ENCODE results near the gene AIRE.
A peak's percentile ranks its signal among the peaks of the same experiment; 100 is the strongest.
"Not testable (repeated sequence)": the region's sequence is repeated elsewhere in the genome, so short reads cannot be mapped to it uniquely, and the experiment has no call there.

Gene AIRE

GRCh38 chr21:44291936-44292811 lies 6.5 kb downstream of the AIRE start:
- no peak for DNase-seq

GRCh38 chr21:44292812-44293195 lies 7.1 kb downstream of the AIRE start:
- DNase-seq, result no peak

- DNase-seq, result no peak
Measured at GRCh38 chr21:44293551-44294231, 8.0 kb downstream of the AIRE start.

GRCh38 chr21:44294391-44295162 lies 8.9 kb downstream of the AIRE start:
- no peak for DNase-seq

- DNase-seq, result no peak
Measured at GRCh38 chr21:44295163-44295573, 9.5 kb downstream of the AIRE start.

GRCh38 chr21:44295646-44296045 lies 10.0 kb downstream of the AIRE start:
- DNase-seq, result no peak

- DNase-seq, result no peak
Measured at GRCh38 chr21:44296103-44296519, 10.4 kb downstream of the AIRE start.

GRCh38 chr21:44296916-44297315 lies 11.2 kb downstream of the AIRE start:
- no peak for DNase-seq

- peak; percentile 55 for DNase-seq
Measured at GRCh38 chr21:44297525-44298290, 12.0 kb downstream of the AIRE start.

GRCh38 chr21:44298301-44298700 lies 12.6 kb downstream of the AIRE start:
- no peak for DNase-seq

- no peak for DNase-seq
Measured at GRCh38 chr21:44299085-44299457, 13.4 kb downstream of the AIRE start.

GRCh38 chr21:44299458-44300261 lies 14.0 kb downstream of the AIRE start, which contains the start of gene PFKL:
Gene PFKL, plus strand, starts transcription at chr21:44300053. Its CDS starts 53 bp downstream, at chr21:44300106.
- DNase-seq, result peak; percentile 28

- no peak for DNase-seq
Measured at GRCh38 chr21:44300262-44300959, 14.7 kb downstream of the AIRE start.

- DNase-seq, result no peak
Measured at GRCh38 chr21:44301141-44301540, 15.5 kb downstream of the AIRE start.

GRCh38 chr21:44301961-44302406 lies 16.3 kb downstream of the AIRE start:
- no peak for DNase-seq

GRCh38 chr21:44302573-44303401 lies 17.1 kb downstream of the AIRE start:
- DNase-seq, result not testable (repeated sequence)

- no peak for DNase-seq
Measured at GRCh38 chr21:44303490-44303981, 17.9 kb downstream of the AIRE start.

- no peak for DNase-seq
Measured at GRCh38 chr21:44304011-44304616, 18.4 kb downstream of the AIRE start.

- peak; percentile 19 for DNase-seq
Measured at GRCh38 chr21:44304877-44305293, 19.2 kb downstream of the AIRE start.
